ENCODE measurements around the gene NUP214. TPM values are rescaled to one million over a fixed set of nuclear protein-coding genes. Genes with fewer than 3 reads are reported as not detected.

The NUP214 gene
- total RNA-seq, 1 experiment from 2014 or later = 52.3 TPM

GRCh38 chr9:131101207-131101964 lies 24.0 kb upstream of the NUP214 start:
- intact Hi-C loops (cut with micrococcal nuclease; ENCODE audit: unreplicated experiment) = no loop called here
- Mint-ChIP-seq H3K27me3 (ENCODE audit: insufficient read depth, unreplicated experiment) (no peaks in the 10 kb centered on the region), H3K4me1 (ENCODE audit: low read depth, unreplicated experiment) (peaks cover 7% of the 10 kb centered on the region), H3K36me3 (ENCODE audit: insufficient read depth, unreplicated experiment) (peaks cover 6% of the 10 kb centered on the region), H3K9me3 (ENCODE audit: unreplicated experiment) (no peaks in the 10 kb centered on the region), H3K4me3 (ENCODE audit: unreplicated experiment) (no peak overlapping the region), H3K27ac (ENCODE audit: unreplicated experiment) (no peak overlapping the region)
- H3K36me3 ChIP-seq (ENCODE audit: control insufficient read depth, insufficient read depth, low read length) = no peaks in the 10 kb centered on the region
- no TSS peak for BruUV-seq (replicated peaks)
- ChIA-PET CTCF (no interaction called here), POLR2A (no interaction called here)
- no peak overlapping the region for H3K4me3 ChIP-seq (ENCODE audit: low read depth, low read length)
- no peaks in the 10 kb centered on the region for H3K27me3 ChIP-seq (replicated peaks; ENCODE audit: control insufficient read depth, insufficient read depth, low read length)
- TF ChIP-seq CTCF (IDR thresholded peaks at IDR 0.05; ENCODE audit: insufficient read depth in 1 of 2, low read depth in 1 of 2, low read length in 1 of 2, severe bottlenecking in 1 of 2, unreplicated experiment in 1 of 2) = no peak
- peaks cover 7% of the 10 kb centered on the region; the same call in 1 of the 2 replicates for H3K4me1 ChIP-seq
- no peaks in the 10 kb centered on the region for H3K9me3 ChIP-seq
- no peak for DNase-seq

GRCh38 chr9:131103024-131103423 lies 22.4 kb upstream of the NUP214 start:
- Mint-ChIP-seq H3K4me1 (ENCODE audit: low read depth, unreplicated experiment) (no peaks in the 10 kb centered on the region), H3K36me3 (ENCODE audit: insufficient read depth, unreplicated experiment) (peaks cover 6% of the 10 kb centered on the region), H3K4me3 (ENCODE audit: unreplicated experiment) (no peak overlapping the region), H3K27me3 (ENCODE audit: insufficient read depth, unreplicated experiment) (no peaks in the 10 kb centered on the region), H3K27ac (ENCODE audit: unreplicated experiment) (peak overlapping the region; percentile 44), H3K9me3 (ENCODE audit: unreplicated experiment) (no peaks in the 10 kb centered on the region)
- Histone ChIP-seq H3K36me3 (ENCODE audit: control insufficient read depth, insufficient read depth, low read length) (no peaks in the 10 kb centered on the region), H3K4me3 (ENCODE audit: low read depth, low read length) (no peak overlapping the region), H3K4me1 (no peaks in the 10 kb centered on the region), H3K9me3 (no peaks in the 10 kb centered on the region), H3K27me3 (replicated peaks; ENCODE audit: control insufficient read depth, insufficient read depth, low read length) (no peaks in the 10 kb centered on the region)
- DNase-seq = no peak
- intact Hi-C loops (cut with micrococcal nuclease; ENCODE audit: unreplicated experiment) = no loop called here
- ChIA-PET CTCF (no interaction called here), POLR2A (no interaction called here)
- no TSS peak for BruUV-seq (replicated peaks)
- TF ChIP-seq CTCF (IDR thresholded peaks at IDR 0.05; ENCODE audit: insufficient read depth in 1 of 2, low read depth in 1 of 2, low read length in 1 of 2, severe bottlenecking in 1 of 2, unreplicated experiment in 1 of 2) = no peak

GRCh38 chr9:131103535-131103934 lies 21.9 kb upstream of the NUP214 start:
- Mint-ChIP-seq H3K27me3 (ENCODE audit: insufficient read depth, unreplicated experiment) (no peaks in the 10 kb centered on the region), H3K4me1 (ENCODE audit: low read depth, unreplicated experiment) (no peaks in the 10 kb centered on the region), H3K9me3 (ENCODE audit: unreplicated experiment) (no peaks in the 10 kb centered on the region), H3K4me3 (ENCODE audit: unreplicated experiment) (no peak overlapping the region), H3K36me3 (ENCODE audit: insufficient read depth, unreplicated experiment) (peaks cover 6% of the 10 kb centered on the region), H3K27ac (ENCODE audit: unreplicated experiment) (no peak overlapping the region)
- intact Hi-C loops (cut with micrococcal nuclease; ENCODE audit: unreplicated experiment) = no loop called here
- Histone ChIP-seq H3K4me1 (no peaks in the 10 kb centered on the region), H3K4me3 (ENCODE audit: low read depth, low read length) (no peak overlapping the region), H3K9me3 (no peaks in the 10 kb centered on the region), H3K27me3 (replicated peaks; ENCODE audit: control insufficient read depth, insufficient read depth, low read length) (no peaks in the 10 kb centered on the region), H3K36me3 (ENCODE audit: control insufficient read depth, insufficient read depth, low read length) (no peaks in the 10 kb centered on the region)
- no TSS peak for BruUV-seq (replicated peaks)
- TF ChIP-seq CTCF (IDR thresholded peaks at IDR 0.05; ENCODE audit: insufficient read depth in 1 of 2, low read depth in 1 of 2, low read length in 1 of 2, severe bottlenecking in 1 of 2, unreplicated experiment in 1 of 2) = no peak
- POLR2A ChIA-PET = no interaction called here
- DNase-seq = no peak
- CTCF ChIA-PET = interaction anchor here (0.6 kb wide), 1 partner anchor 452 kb away, joined by 3 read pairs; no protein-coding TSS in a partner anchor
